GM12874 (cell line): ENCODE measurements around the gene UFC1.

Experiments used
- TF ChIP-seq, protein P1 (sequence below): IDR thresholded peaks from 2 replicates; pipeline ENCODE4 v1.5.1; 2011; ENCODE audit warnings: low read depth, mild to moderate bottlenecking, control low read depth, low read length, moderate library complexity; ENCODE audit not compliant: insufficient read depth

Gene UFC1

DNA sequence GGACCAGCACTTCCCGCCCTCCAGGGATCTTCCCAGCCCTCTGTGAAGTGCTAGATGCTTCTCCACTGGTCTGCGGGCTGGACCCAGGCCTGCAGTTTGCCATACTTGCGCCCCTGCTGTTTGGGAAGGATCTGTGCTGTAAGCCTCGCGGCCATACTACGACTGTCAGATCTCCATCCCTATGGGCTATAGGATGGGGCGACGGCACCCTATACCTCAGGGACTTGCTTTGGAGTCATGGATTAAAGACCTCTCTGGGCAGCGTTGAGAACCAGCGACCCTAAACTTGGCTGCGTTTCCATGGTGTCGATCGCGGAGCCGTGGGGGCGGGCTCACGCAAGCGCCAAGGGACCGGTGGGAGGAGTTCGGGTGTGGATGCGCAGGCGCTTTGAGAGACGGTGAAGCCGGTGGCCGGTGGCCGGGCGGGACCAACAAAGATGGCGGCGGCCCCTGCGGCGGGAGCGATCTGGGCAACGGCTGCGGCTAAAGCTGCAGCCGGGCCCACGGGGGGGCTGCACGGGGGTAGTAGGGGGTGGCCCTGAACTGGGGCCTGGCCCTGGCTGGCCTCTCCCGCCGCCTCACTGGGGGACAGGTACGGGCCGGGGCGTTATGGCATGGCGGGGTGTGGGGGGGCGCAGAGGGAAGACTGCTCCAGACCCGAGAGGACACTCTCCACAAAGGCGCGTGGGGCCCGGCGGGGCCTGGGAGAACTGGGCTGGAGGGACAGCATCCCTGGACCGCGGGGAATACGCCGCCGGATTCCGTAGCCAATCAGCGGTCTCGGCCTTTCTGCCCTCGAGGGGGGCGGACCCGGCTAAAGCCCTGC is 5.5 kb downstream of the UFC1 start, which contains the start of gene USP21:
Gene USP21, plus strand, starts transcription at position 414 of the 826 bp plus-strand sequence. CDS start 1,141 bp downstream, outside the sequence.
- TF ChIP-seq, protein P1, sequence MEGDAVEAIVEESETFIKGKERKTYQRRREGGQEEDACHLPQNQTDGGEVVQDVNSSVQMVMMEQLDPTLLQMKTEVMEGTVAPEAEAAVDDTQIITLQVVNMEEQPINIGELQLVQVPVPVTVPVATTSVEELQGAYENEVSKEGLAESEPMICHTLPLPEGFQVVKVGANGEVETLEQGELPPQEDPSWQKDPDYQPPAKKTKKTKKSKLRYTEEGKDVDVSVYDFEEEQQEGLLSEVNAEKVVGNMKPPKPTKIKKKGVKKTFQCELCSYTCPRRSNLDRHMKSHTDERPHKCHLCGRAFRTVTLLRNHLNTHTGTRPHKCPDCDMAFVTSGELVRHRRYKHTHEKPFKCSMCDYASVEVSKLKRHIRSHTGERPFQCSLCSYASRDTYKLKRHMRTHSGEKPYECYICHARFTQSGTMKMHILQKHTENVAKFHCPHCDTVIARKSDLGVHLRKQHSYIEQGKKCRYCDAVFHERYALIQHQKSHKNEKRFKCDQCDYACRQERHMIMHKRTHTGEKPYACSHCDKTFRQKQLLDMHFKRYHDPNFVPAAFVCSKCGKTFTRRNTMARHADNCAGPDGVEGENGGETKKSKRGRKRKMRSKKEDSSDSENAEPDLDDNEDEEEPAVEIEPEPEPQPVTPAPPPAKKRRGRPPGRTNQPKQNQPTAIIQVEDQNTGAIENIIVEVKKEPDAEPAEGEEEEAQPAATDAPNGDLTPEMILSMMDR: no peak

DNA sequence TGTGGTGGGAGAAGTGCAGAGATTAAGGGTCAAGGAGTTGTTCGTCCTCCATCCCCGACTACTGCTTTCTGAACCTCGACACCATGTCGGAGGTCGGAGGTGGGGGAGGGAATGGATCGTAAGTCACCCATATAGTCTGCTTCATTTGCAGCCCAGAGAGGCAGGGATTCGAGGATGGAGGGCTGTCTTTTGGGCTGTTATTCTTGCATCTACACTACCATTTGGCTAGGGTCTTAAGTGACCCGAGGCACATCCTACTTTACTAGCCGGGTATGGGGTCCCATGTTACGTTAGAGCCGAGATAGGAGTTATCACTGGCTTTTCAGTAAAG is 6.1 kb downstream of the UFC1 start:
- TF ChIP-seq, protein P1: no peak

DNA sequence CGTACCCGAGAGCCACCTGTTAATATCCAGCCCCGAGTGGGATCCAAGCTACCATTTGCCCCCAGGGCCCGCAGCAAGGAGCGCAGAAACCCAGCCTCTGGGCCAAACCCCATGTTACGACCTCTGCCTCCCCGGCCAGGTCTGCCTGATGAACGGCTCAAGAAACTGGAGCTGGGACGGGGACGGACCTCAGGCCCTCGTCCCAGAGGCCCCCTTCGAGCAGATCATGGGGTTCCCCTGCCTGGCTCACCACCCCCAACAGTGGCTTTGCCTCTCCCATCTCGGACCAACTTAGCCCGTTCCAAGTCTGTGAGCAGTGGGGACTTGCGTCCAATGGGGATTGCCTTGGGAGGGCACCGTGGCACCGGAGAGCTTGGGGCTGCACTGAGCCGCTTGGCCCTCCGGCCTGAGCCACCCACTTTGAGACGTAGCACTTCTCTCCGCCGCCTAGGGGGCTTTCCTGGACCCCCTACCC is 6.9 kb downstream of the UFC1 start:
- TF ChIP-seq, protein P1: no peak

DNA sequence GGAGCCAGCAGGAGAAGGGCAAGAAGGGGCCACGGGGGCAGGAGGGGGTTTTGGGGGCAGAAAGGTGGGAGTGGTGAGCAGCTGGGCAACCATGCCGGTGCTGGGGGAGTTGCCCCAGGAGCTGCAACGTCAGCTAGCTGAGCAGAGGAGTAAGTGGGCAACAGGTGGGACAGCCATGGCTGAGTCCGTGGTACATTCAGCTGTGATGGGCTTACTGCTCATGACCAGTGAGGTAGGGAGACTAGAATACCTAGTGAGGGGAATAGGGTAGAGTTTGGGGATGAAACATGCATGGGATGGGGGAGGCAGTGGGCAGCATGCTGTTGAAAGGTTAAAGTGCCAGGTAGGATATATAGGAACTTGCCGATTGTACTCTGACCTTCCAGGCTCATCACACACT is 7.9 kb downstream of the UFC1 start:
- TF ChIP-seq, protein P1: no peak

DNA sequence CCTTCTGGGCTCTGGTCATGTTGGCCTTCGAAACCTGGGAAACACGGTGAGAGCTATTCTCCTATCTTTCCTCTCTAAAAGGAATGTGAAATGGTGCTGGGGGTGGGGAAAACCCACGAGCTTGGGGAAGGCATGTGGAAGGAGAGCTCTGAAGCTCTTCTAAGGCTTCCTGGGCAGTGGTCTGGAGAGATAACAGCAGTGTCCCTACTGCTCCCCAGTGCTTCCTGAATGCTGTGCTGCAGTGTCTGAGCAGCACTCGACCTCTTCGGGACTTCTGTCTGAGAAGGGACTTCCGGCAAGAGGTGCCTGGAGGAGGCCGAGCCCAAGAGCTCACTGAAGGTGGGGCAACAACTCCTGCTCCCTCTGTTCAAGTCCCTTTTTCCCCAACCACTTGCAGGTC is 8.3 kb downstream of the UFC1 start:
- TF ChIP-seq, protein P1: no peak

DNA sequence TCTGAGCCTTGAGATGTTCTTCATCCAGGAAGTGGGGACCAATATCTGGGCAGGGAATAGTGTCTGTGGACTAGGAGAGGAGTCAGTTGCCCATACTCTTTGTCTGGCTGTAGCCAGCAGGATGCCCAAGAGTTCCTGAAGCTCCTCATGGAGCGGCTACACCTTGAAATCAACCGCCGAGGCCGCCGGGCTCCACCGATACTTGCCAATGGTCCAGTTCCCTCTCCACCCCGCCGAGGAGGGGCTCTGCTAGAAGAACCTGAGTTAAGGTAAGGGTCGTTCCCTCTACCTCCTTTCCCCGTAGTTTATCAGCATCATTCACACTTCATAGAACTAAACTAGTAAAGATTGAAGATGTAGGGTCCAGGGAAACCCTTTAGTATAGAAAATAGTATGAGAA is 9.0 kb downstream of the UFC1 start:
- TF ChIP-seq, protein P1: no peak

DNA sequence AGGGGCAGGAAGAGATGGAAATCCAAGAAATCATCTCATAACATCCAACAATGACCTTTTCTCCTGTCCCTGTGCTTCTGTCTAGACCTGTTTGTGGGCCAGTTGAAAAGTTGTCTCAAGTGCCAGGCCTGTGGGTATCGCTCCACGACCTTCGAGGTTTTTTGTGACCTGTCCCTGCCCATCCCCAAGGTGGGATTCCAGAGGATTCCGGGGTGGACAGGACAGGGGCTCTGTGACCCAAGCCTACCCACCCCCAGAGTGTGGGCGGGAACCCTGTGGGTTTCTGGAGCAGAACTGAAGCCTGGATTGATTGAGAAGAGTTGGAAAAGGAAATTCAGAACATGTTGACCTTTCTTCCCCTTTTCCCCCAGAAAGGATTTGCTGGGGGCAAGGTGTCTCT is 10.0 kb downstream of the UFC1 start:
- TF ChIP-seq, protein P1: no peak
